GM12891 (cell line): Measurements from ENCODE around the gene COX6A1. TPM values are rescaled to one million over a fixed set of nuclear protein-coding genes. Genes with fewer than 3 reads are reported as not detected.

ENCODE experiments used
- DNase-seq: peaks from one replicate; pipeline ENCODE4 v3.0.0; 2011; ENCODE audit warnings: low spot score; ENCODE audit not compliant: insufficient read length
- FAIRE-seq: peaks from 2 replicates; lab custom pipeline; 2011; peaks lifted over from hg19 to GRCh38; lab: Jason Lieb, UNC
- PAX5 ChIP-seq: IDR thresholded peaks from 2 replicates; pipeline ENCODE4 v1.6.1; 2011; ENCODE audit warnings: low read length, moderate library complexity, mild to moderate bottlenecking; ENCODE audit not compliant: insufficient read depth, severe bottlenecking
- POLR2A ChIP-seq: IDR thresholded peaks from 2 replicates; pipeline ENCODE4 v1.6.1; 2011; ENCODE audit warnings: low read depth, low read length, control low read depth
- POLR2AphosphoS5 ChIP-seq: IDR thresholded peaks from 2 replicates; pipeline ENCODE4 v1.6.1; 2011; ENCODE audit warnings: low read depth, low read length, control low read depth
- POU2F2 ChIP-seq: IDR thresholded peaks from 2 replicates; pipeline ENCODE4 v1.6.1; 2011; ENCODE audit warnings: low read depth, mild to moderate bottlenecking, control low read depth, low read length, moderate library complexity
- SPI1 ChIP-seq: IDR thresholded peaks from 2 replicates; pipeline ENCODE4 v1.6.1; 2011; ENCODE audit warnings: low read depth, low read length, control low read depth
- TAF1 ChIP-seq: IDR thresholded peaks from 2 replicates; pipeline ENCODE4 v1.6.1; 2011; ENCODE audit warnings: low read depth, low read length, control low read depth
- polyA plus RNA-seq: library from polyadenylated mRNA; unstranded; fragments of >200 nt; gene quantifications from one replicate; pipeline ENCODE4 v1.2.1, GENCODE V29; 2012; ENCODE audit warnings: low read depth, missing spikeins, inconsistent platforms; ENCODE audit not compliant: missing spikeins

COX6A1 gene
- polyA plus RNA-seq: 673 TPM

GRCh38 chr12:120437735-120438494 is at the start of gene COX6A1:
Gene COX6A1 (plus strand): TSS chr12:120438113. CDS start chr12:120438127, 14 bp downstream.
- TF ChIP-seq TAF1 (peak; percentile 71; the same call in 1 of the 2 replicates), POLR2A (peak; percentile 86), POU2F2 (no peak), SPI1 (peak; percentile 76), POLR2AphosphoS5 (peak; percentile 88), PAX5 (no peak)
- peak; percentile 88 for DNase-seq
- peak; percentile 97 for FAIRE-seq

- DNase-seq (no peak), FAIRE-seq (no peak)
- TF ChIP-seq POU2F2 (no peak), POLR2A (no peak), POLR2AphosphoS5 (no peak), SPI1 (no peak), PAX5 (no peak), TAF1 (no peak)
These were observed 49.0 kb upstream of the COX6A1 start for GRCh38 chr12:120388691-120389481.

- DNase-seq (no peak), FAIRE-seq (no peak)
- TF ChIP-seq SPI1 (no peak), TAF1 (no peak), POLR2AphosphoS5 (no peak), PAX5 (no peak), POU2F2 (no peak), POLR2A (no peak)
These were observed 47.3 kb upstream of the COX6A1 start for GRCh38 chr12:120390540-120391120.

- TF ChIP-seq POLR2A: no peak
- no peak for TF ChIP-seq SPI1
- no peak for TF ChIP-seq POU2F2
- no peak for TF ChIP-seq POLR2AphosphoS5
- no peak for TF ChIP-seq TAF1
- no peak for TF ChIP-seq PAX5
- DNase-seq (no peak), FAIRE-seq (no peak)
These were observed 43.2 kb upstream of the COX6A1 start for GRCh38 chr12:120394483-120395367.

GRCh38 chr12:120397824-120398540 is 39.9 kb upstream of the COX6A1 start:
- DNase-seq: no peak
- no peak for TF ChIP-seq TAF1
- no peak for TF ChIP-seq POLR2A
- no peak for TF ChIP-seq SPI1
- no peak for TF ChIP-seq POU2F2
- no peak for TF ChIP-seq POLR2AphosphoS5
- TF ChIP-seq PAX5: no peak
- FAIRE-seq: no peak

GRCh38 chr12:120399531-120399930 is 38.4 kb upstream of the COX6A1 start:
- FAIRE-seq (peak; percentile 66), DNase-seq (no peak)
- TF ChIP-seq SPI1 (no peak; the same call in 1 of the 2 replicates), POU2F2 (no peak), POLR2AphosphoS5 (no peak), POLR2A (no peak), TAF1 (no peak), PAX5 (no peak)

GRCh38 chr12:120402217-120402616 is 35.7 kb upstream of the COX6A1 start:
- DNase-seq (no peak), FAIRE-seq (no peak)
- TF ChIP-seq PAX5 (no peak), POU2F2 (no peak), TAF1 (no peak), SPI1 (no peak)

- TF ChIP-seq POU2F2: no peak
- TF ChIP-seq POLR2A: no peak
- TF ChIP-seq SPI1: no peak
- no peak for TF ChIP-seq TAF1
- TF ChIP-seq PAX5: no peak
- FAIRE-seq (no peak), DNase-seq (no peak)
These were observed 34.0 kb upstream of the COX6A1 start for GRCh38 chr12:120403869-120404268.
